K562 (cell line): ENCODE measurements around the gene MDC1. TPM values are rescaled to one million over a fixed set of nuclear protein-coding genes. Genes with fewer than 3 reads are reported as not detected.

Experiments used
- NR4A1 ChIP-seq, 2 experiments: fragments of 250-450 bp in 1 of 2; fragments of 450-650 bp in 1 of 2; sonication (Bioruptor Pico) in 1 of 2; IDR thresholded peaks; 2 replicates each; pipeline versions ENCODE4 v1.4.0 to v1.6.1; 2016 to 2020; ENCODE audit warnings: mild to moderate bottlenecking in 2 of 2, missing compliant biosample characterization in 1 of 2, missing genetic modification characterization in 1 of 2, moderate library complexity in 1 of 2
- SRSF7 ChIP-seq: fragments of 200-400 bp; formaldehyde crosslinking; optimal IDR thresholded peaks from 2 replicates; pipeline ENCODE3; 2017; ENCODE audit warnings: mild to moderate bottlenecking, low read depth, low read length
- polyA plus RNA-seq, 8 experiments: library from polyadenylated mRNA; depleted of rRNA in 4 of 8; stranded (reverse) in 5 of 8; unstranded in 3 of 8; fragments of >200 nt; fragmentation: Nextera tagmentation in 2 of 8; fragmentation: Illumina TruSeq in 1 of 8; extraction: Ambion mirVana in 2 of 8; extraction: Trizol in 1 of 8; gene quantifications; 2 replicates each; pipeline versions ENCODE4 v1.2.1 to v1.2.3, GENCODE V29; 2011 to 2014; ENCODE audit warnings: inconsistent platforms in 1 of 8, missing spikeins in 1 of 8
- total RNA-seq, 7 experiments: library from RNA; depleted of rRNA in 6 of 7; stranded (reverse); fragments of >200 nt in 6 of 7; fragmentation: Illumina TruSeq in 2 of 7; extraction: Trizol in 2 of 7; gene quantifications; 2 replicates each; pipeline versions ENCODE4 v1.2.1 to v1.2.3, GENCODE V29; 2011 to 2021; ENCODE audit warnings: low replicate concordance in 1 of 7
- TF ChIP-seq, protein P1 (sequence below): sonication (generic); formaldehyde crosslinking; IDR thresholded peaks from 2 replicates; pipeline ENCODE4 v1.8.0; 2023; ENCODE audit warnings: missing genetic modification reagents, mild to moderate bottlenecking, borderline replicate concordance

Gene MDC1
- total and polyA plus RNA-seq, 9 of the 15 experiments (the other 6 are each of a cell fraction or from before 2014, with no cell fraction given), result 8.2 to 114 (median 20.0) TPM

DNA sequence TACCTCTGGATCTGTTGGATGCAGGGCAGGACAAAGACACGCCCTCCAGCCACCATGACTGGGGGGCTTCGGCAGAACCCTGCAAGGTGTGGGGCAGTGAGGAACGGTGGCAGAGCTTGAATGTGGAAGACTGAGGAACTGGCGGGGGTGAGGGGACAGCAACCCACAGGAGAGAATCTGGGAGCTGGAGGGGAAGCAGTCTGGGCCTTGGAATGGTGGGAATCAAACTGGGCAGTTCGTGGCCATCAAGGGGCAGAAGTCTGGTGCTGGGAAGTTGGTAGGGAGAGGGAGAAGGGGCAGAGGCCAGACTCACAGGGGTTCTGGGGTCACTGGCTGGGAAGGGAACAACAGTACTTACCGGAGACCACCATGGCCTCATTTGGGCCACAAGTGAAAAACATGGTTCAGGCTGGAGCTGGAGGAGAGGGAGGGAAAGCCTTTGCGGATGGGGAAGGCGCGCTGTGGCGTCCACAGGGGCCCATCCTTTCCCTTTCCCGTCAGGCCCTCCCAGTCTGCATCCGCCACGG lies 24.8 kb upstream of the MDC1 start (continued):
- TF ChIP-seq, protein P1, sequence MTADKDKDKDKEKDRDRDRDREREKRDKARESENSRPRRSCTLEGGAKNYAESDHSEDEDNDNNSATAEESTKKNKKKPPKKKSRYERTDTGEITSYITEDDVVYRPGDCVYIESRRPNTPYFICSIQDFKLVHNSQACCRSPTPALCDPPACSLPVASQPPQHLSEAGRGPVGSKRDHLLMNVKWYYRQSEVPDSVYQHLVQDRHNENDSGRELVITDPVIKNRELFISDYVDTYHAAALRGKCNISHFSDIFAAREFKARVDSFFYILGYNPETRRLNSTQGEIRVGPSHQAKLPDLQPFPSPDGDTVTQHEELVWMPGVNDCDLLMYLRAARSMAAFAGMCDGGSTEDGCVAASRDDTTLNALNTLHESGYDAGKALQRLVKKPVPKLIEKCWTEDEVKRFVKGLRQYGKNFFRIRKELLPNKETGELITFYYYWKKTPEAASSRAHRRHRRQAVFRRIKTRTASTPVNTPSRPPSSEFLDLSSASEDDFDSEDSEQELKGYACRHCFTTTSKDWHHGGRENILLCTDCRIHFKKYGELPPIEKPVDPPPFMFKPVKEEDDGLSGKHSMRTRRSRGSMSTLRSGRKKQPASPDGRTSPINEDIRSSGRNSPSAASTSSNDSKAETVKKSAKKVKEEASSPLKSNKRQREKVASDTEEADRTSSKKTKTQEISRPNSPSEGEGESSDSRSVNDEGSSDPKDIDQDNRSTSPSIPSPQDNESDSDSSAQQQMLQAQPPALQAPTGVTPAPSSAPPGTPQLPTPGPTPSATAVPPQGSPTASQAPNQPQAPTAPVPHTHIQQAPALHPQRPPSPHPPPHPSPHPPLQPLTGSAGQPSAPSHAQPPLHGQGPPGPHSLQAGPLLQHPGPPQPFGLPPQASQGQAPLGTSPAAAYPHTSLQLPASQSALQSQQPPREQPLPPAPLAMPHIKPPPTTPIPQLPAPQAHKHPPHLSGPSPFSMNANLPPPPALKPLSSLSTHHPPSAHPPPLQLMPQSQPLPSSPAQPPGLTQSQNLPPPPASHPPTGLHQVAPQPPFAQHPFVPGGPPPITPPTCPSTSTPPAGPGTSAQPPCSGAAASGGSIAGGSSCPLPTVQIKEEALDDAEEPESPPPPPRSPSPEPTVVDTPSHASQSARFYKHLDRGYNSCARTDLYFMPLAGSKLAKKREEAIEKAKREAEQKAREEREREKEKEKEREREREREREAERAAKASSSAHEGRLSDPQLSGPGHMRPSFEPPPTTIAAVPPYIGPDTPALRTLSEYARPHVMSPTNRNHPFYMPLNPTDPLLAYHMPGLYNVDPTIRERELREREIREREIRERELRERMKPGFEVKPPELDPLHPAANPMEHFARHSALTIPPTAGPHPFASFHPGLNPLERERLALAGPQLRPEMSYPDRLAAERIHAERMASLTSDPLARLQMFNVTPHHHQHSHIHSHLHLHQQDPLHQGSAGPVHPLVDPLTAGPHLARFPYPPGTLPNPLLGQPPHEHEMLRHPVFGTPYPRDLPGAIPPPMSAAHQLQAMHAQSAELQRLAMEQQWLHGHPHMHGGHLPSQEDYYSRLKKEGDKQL (CRISPR knock-in tag), result no peak
- no peak for TF ChIP-seq SRSF7
- no peak for TF ChIP-seq NR4A1 (CRISPR knock-in tag; IDR thresholded peaks at IDR 0.05)
- 0 out of 2 replicates have a peak, but pooled peaks have one; percentile 11 for TF ChIP-seq NR4A1 (tag; IDR thresholded peaks at IDR 0.05)
- TF ChIP-seq, all 486 proteins: peak for 21
